HG02571 (cell line): ENCODE data around the gene ABCA3.

Experiments used
- ATAC-seq: cut with Tn5 transposase; IDR thresholded peaks from one replicate; pipeline ENCODE4 v1.9.1; 2021; ENCODE audit warnings: mild to moderate bottlenecking, moderate library complexity; ENCODE audit not compliant: unreplicated experiment

ABCA3 gene

GRCh38 chr16:2358811-2359210, 18.3 kb upstream of the ABCA3 start:
- ATAC-seq: no peak

- no peak for ATAC-seq
Observed at GRCh38 chr16:2357331-2357730, 16.8 kb upstream of the ABCA3 start.

DNA sequence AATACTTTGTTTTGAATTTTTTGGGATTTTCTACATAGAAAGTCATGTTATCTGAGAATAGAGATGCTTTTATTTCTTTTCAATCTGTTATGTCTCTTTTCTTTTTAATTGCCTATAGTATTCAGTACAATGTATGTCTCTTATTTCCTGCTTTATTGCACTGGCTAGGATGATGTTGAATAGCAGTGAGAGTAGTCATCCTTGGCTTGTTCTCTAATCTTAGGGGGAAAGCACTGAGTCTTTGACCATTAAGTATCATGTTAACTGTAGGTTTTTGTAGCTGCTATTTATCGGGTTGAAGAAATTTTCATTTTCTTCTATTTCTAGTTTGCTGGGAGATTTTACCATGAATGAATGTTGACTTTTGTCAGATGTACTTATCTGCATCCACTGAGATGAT, 10.0 kb upstream of the ABCA3 start:
- ATAC-seq: no peak

DNA sequence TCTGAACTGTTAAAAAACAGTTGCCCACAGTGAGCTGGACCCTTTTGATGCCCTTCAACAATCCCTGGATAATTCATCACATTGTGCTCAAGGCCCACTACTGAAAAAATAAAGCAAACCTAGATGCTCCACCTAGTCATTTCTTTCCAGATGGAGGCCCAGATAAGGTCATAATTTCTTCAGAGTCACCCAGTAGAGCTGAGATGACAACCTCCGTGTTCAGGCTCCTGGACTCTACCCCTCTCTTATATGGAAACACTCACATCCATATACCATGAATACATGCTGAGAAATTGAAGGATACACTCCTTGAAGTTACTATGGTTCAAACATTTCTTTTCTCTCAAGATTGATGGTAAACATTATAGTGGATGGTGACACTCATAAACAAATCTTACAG, 2.7 kb upstream of the ABCA3 start:
- ATAC-seq: no peak

DNA sequence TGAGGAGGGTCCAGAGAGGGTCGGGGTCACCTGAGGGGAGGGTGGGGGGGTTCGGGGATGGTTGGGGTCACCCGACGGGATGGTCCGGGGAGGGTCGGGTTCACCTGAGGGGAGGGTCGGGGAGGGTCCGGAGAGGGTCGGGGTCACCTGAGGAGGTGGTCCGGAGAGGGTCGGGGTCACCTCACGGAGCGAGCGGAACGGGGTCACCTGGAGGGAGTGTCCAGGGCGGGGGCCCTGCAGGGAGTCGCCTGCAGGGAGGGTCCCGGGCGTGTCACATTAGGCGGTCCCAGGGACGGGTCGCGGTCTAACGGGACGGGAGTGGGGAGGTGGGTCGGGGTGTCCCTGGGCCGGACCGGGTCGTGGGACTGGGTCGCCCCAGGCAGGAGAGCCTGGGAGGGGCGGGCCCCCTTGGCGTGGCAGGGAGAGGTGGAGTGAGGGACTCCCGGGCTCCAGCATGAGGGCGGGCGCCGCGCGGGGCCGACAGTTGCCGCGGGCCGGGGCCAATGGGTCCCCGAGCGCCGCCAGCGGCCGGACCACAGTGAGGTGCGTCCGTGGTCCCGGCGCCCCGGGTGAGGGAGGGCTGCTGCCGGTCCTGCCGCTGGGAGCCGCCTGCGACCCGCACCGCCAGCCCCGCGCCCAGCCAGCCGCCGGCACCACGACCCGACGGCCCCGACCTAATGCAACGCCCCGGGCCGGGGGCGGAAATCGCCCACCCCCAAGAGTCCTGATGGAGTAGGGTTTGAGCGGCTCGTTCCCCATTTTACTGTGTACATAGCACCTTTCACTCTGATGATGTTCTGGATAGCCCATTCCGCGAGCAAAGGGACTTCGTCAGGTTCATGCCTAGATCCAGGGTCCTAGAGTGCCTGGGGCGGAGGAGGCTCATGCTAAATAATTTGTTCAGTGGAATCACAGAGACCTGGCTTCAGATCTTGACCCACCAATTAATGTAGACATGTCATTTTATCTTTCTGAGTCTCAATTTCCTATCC, 1.2 kb upstream of the ABCA3 start:
- no peak for ATAC-seq

- peak; percentile 30 for ATAC-seq
Observed at GRCh38 chr16:2339521-2340484, 725 bp downstream of the ABCA3 start.

DNA sequence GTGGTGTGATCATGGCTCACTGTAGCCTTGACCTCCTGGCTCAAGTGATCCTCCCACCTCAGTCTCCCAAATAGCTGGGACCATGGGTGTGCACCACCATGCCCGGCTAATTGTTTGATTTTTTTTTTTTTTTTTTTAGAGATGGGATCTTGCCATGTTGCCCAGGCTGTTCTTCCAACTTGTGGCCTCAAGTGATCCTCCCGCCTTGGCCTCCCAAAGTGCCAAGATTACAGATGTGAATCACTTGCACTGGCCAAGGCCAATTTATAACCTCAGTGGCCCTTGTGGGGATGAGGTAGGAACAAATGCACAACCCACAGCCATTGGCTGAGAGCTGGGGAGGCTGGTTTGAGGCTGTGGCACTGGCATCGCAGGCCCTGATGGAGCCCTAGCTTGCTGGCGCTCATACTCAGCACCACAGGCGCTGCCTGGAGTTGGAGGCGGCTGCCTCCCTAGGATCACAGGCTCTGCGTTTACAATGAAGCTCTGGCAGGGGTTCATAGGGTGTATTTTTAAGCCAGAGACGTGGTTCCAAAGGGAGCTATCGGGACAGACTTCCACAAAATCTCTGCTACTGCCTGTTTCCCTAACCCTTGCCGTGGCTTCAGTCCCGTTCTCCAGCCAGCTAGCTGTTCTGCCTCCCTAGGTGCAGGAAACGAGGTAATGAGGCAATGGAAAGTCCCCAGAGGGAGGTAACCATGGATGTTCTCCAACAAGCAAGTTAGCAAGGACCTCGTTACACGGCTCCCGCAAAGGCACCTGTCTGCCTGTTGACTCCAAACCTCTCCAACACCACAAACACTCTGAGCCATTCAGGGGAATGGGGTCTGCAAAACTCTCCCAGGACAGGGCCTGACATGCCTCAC, 2.9 kb downstream of the ABCA3 start:
- ATAC-seq: no peak

- ATAC-seq: no peak
Observed at GRCh38 chr16:2335286-2335895, 5.1 kb downstream of the ABCA3 start.

DNA sequence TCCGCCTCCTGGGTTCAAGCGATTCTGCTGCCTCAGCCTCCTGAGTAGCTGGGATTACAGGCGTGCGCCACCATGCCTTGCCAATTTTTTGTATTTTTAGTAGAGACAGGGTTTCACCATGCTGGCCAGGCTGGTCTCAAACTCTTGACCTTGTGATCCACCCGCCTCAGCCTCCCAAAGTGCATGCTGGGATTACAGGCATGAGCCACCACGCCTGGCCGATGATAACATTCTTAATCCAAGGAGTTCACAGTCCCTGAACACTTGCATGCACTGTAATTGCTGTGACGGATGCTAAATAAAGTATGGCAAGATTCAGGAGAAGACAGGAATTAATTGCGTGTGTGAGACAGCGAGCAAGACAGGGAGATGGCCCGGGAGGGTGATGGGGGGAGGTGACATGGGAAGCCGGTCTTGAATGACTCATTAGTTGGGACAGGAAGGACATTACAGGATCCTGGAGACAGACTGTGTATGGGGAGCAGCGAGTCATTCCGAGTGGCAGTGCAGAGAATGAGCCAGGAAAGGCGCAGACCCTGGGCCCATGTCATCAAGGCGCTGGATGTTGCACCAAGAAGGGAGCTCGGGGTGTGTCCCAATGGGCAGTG, 6.7 kb downstream of the ABCA3 start:
- no peak for ATAC-seq

DNA sequence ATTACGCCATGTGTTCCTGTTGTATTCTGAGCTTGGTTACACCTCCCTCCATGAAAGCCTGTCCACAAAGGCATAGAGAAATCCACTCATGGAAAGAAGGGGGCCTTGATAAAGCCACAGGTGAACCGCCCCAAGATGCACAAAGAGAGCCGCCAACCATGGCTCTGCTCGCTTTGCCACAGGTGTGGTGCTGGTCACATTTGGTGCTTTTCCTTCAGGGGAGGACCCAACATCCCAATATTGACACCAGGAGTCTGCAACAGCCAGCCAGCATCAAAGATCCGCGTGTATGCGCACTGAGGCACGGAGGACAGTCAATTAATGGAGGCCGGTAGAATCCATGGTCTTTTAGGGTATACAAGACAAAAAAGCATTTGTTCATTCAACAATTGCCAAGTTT, 7.3 kb downstream of the ABCA3 start:
- no peak for ATAC-seq

DNA sequence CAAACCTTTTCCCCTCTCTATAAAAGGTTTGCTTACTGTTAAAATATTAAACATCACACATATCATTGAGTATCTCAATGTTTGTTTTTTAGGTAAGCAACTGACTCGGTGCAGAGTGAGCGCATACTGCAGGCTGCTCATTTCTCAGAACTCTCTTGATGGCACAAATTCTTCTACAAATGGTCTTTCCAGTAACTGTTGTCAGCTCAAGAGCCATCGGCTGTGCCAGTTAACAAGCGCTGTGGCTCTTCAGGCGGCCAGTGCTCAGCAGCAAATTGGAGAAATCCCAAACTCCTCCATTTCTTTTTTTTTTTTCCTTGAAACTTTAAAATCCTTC, 8.6 kb downstream of the ABCA3 start:
- ATAC-seq: no peak

DNA sequence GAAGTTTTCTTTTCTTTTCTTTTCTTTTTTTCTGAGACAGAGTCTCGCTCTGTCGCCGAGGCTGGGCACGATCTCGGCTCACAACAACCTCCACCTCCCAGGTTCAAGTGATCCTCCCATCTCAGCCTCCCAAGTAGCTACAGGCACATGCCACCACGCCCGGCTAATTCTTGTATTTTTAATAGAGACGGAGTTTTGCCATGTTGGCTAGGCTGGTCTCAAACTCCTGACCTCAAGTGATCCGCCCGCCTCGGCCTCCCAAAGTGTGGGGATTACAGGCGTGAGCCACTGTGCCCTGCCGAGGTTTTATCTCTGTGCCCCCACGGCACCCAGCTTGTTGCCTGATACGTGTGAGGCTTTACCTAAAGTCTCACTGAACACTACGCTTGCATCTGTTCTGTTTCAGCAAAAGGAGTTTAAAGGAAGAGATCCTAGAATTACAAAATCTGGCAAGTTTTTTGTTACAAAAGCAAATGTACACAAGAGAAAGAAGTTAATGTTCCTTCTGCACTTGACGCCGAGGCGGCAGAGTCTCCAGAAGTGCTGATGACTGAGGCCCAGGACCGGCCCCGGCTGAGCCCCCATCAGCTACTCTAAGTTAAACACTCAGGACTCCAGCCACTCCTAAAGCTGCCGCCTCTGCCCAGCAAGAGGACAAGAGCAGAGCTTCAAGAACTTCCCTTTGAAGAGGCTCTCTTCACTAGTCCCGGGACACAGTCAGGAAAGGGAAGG, 9.2 kb downstream of the ABCA3 start:
- no peak for ATAC-seq

GRCh38 chr16:2329532-2329931, 11.0 kb downstream of the ABCA3 start:
- ATAC-seq: no peak

DNA sequence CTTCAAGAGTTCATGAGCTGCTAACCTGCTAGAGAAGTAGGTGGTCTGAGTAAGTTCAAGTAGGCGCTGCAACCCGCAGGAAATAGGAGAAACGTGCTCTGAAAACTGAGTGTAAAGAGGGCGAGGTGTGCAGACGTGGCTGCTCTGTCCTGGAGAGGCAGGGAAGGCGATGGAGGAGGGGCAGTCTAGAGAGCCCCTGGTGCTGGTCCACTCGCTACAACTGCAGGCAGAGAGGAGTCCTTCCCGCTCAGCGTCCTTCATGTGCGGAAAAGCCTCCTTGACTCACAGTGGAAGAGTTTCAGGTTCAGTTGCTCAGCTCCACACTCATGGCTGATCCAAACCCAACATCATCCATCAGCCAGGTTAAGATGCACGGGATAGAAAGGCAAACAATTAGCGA, 12.1 kb downstream of the ABCA3 start:
- no peak for ATAC-seq

DNA sequence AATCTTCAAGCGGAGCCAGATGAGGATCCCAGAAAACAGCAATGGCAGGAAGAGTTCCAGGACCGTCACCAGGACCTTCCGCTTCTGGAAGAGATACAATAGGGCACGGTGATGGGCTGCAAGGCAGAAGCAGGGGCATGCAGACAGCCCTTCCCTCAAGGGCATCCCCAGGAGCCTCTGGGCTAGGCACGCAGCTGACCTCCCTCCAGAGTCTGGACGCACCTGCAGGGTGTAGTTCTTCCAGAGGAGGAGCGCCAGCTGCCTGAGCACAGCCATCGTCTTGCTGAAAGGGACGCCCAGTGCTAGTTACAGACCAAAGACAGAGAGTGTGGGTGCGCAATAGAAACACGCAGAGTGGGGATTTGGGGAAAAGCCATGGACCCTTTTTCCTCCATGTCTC, 14.3 kb downstream of the ABCA3 start:
- no peak for ATAC-seq

GRCh38 chr16:2325791-2326190, 14.7 kb downstream of the ABCA3 start:
- ATAC-seq: no peak

- ATAC-seq: no peak
Observed at GRCh38 chr16:2325181-2325580, 15.3 kb downstream of the ABCA3 start.

GRCh38 chr16:2324296-2324859, 16.1 kb downstream of the ABCA3 start:
- no peak for ATAC-seq

DNA sequence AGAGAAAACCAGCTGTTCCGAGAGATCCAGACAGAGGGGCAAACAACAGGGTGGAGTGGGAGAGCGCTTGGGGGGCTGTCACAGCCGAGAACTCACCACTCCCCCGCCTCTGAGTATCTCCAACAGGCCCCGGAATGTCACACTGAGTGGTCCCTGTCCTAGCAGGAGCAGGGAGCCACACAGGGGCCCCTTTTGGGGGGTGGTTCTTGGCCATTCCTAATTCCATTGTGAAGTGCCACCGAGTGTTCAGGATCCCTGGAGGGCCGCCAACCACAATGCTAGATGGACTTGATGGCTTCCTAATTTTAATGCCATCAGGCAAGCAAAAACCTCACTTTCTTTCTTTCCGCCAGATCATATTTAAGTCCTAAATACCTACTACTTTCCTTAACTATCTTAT, 16.8 kb downstream of the ABCA3 start:
- no peak for ATAC-seq
